Caco-2 (cell line): ENCODE data around the gene CLCF1. TPM values are rescaled to one million over a fixed set of nuclear protein-coding genes. Genes with fewer than 3 reads are reported as not detected.

Experiments
- Bru-seq: library from RNA; stranded (reverse); fragments of 400-500 nt; gene quantifications from one replicate; lab custom pipeline; 2021; lab: Mats Ljungman, UMichigan
- BruChase-seq, 2 experiments: library from RNA; stranded (reverse); fragments of 400-500 nt; gene quantifications; one replicate each; lab custom pipeline; 2021; lab: Mats Ljungman, UMichigan
- BruUV-seq: library from RNA; stranded (reverse); fragments of 400-500 nt; replicated peaks from 2 replicates; lab custom pipeline; 2021; lab: Mats Ljungman, UMichigan
- CTCF ChIA-PET: fragments of 300-600 bp; sonication (Branson Sonifier 250); formaldehyde crosslinking; loops from one replicate; lab custom pipeline; 2022; ENCODE audit warnings: antibody characterized with exemption; lab: Charles Lee
- POLR2A ChIA-PET: fragments of 300-600 bp; sonication (Branson Sonifier 250); formaldehyde crosslinking; loops from one replicate; lab custom pipeline; 2022; ENCODE audit warnings: antibody characterized with exemption; lab: Charles Lee
- DNase-seq, 2 experiments: peaks; one replicate each; pipeline versions ENCODE4 v3.0.0 to v3.0.0-alpha.2; 2020 to 2022
- H3K27me3 ChIP-seq: replicated peaks from 2 replicates; pipeline ENCODE4 v1.6.0; 2011; ENCODE audit warnings: low read length; ENCODE audit not compliant: control insufficient read depth, insufficient read depth
- H3K36me3 ChIP-seq: 2 replicates; pipeline ENCODE4 v1.5.1; 2011; ENCODE audit warnings: low read length; ENCODE audit not compliant: control insufficient read depth, insufficient read depth
- H3K4me1 ChIP-seq: fragments of 250-450 bp; sonication (Bioruptor Pico); 2 replicates; pipeline ENCODE4 v1.5.1; 2020; ENCODE audit warnings: mild to moderate bottlenecking
- H3K4me3 ChIP-seq: 2 replicates; pipeline ENCODE4 v1.5.1; 2011; ENCODE audit warnings: low read depth, mild to moderate bottlenecking, control low read depth, low read length
- H3K9me3 ChIP-seq: fragments of 250-450 bp; sonication (Bioruptor Pico); 2 replicates; pipeline ENCODE4 v1.5.1; 2020; ENCODE audit warnings: mild to moderate bottlenecking, moderate library complexity
- H3K27ac Mint-ChIP-seq: one replicate; pipeline ENCODE4 v1.8.0; 2022; ENCODE audit warnings: mixed read lengths; ENCODE audit not compliant: unreplicated experiment
- H3K27me3 Mint-ChIP-seq: one replicate; pipeline ENCODE4 v1.8.0; 2022; ENCODE audit warnings: mixed read lengths; ENCODE audit not compliant: insufficient read depth, unreplicated experiment
- H3K36me3 Mint-ChIP-seq: one replicate; pipeline ENCODE4 v1.8.0; 2022; ENCODE audit warnings: mild to moderate bottlenecking, mixed read lengths; ENCODE audit not compliant: insufficient read depth, unreplicated experiment
- H3K4me1 Mint-ChIP-seq: one replicate; pipeline ENCODE4 v1.8.0; 2022; ENCODE audit warnings: low read depth, mixed read lengths; ENCODE audit not compliant: unreplicated experiment
- H3K4me3 Mint-ChIP-seq: one replicate; pipeline ENCODE4 v1.8.0; 2022; ENCODE audit warnings: mild to moderate bottlenecking, moderate library complexity, mixed read lengths; ENCODE audit not compliant: unreplicated experiment
- H3K9me3 Mint-ChIP-seq: one replicate; pipeline ENCODE4 v1.8.0; 2022; ENCODE audit warnings: mixed read lengths; ENCODE audit not compliant: unreplicated experiment
- intact Hi-C: fragments of 100-400 bp; cut with micrococcal nuclease; formaldehyde crosslinking; loops from one replicate; pipeline ENCODE4 v1.10.0; 2022; ENCODE audit not compliant: unreplicated experiment
- long read RNA-seq: library from polyadenylated mRNA; stranded (forward); transcript quantifications from one replicate; pipeline ENCODE4 v2.0.0, GENCODE V29; 2022
- total RNA-seq: library from RNA; stranded (reverse); gene quantifications from 2 replicates; pipeline ENCODE4 v1.2.3, GENCODE V29; 2022
- TF ChIP-seq, protein P1 (sequence below), 2 experiments: fragments of 200-600 bp in 1 of 2; IDR thresholded peaks; 1 replicate in 1 of 2; 2 replicates in 1 of 2; pipeline versions ENCODE4 v1.5.1 to v1.8.0; 2011 to 2022; ENCODE audit warnings: antibody characterized with exemption in 1 of 2, control low read depth in 1 of 2, inconsistent platforms in 1 of 2, low read depth in 1 of 2, low read length in 1 of 2, mild to moderate bottlenecking in 1 of 2, moderate library complexity in 1 of 2; ENCODE audit not compliant: insufficient read depth in 1 of 2, severe bottlenecking in 1 of 2, unreplicated experiment in 1 of 2

The CLCF1 gene
- total RNA-seq (4.5 and 5.8 TPM in 2 replicates), Bru-seq, nascent RNA (percentile 60 among the genes with signal in this experiment), BruChase-seq, experiment 1, labeled RNA remaining after a 2-hour chase (percentile 71 among the genes with signal in this experiment), BruChase-seq, experiment 2, labeled RNA remaining after a 6-hour chase (percentile 49 among the genes with signal in this experiment)
- long read RNA-seq, partial matches to known transcripts, result 1 of 11 reads
- long read RNA-seq, other reads (novel, unspliced or antisense), result 5 of 11 reads

- H3K4me1 Mint-ChIP-seq, result no peaks in the 10 kb centered on the region
- peaks cover 8% of the 10 kb centered on the region for H3K36me3 Mint-ChIP-seq
- CTCF ChIA-PET, result interaction anchor here (0.6 to 21.4 kb wide), 16 partner anchors 10 to 1694 kb away, joined by 3 to 775 read pairs (median 9); partner anchors contain the start of genes AIP, POLD4, PPP1CA and RAD9A
- Histone ChIP-seq H3K36me3 (no peaks in the 10 kb centered on the region), H3K27me3 (no peaks in the 10 kb centered on the region), H3K9me3 (no peaks in the 10 kb centered on the region), H3K4me1 (peaks cover 26% of the 10 kb centered on the region), H3K4me3 (peak within 1 kb of the TSS; percentile 86)
- no peaks in the 10 kb centered on the region for H3K27me3 Mint-ChIP-seq
- no peaks in the 10 kb centered on the region for H3K9me3 Mint-ChIP-seq
- no TSS peak for BruUV-seq
- H3K4me3 Mint-ChIP-seq, result peak within 1 kb of the TSS; percentile 95
- peak; percentile 78 to 81 for DNase-seq
- TF ChIP-seq, protein P1, sequence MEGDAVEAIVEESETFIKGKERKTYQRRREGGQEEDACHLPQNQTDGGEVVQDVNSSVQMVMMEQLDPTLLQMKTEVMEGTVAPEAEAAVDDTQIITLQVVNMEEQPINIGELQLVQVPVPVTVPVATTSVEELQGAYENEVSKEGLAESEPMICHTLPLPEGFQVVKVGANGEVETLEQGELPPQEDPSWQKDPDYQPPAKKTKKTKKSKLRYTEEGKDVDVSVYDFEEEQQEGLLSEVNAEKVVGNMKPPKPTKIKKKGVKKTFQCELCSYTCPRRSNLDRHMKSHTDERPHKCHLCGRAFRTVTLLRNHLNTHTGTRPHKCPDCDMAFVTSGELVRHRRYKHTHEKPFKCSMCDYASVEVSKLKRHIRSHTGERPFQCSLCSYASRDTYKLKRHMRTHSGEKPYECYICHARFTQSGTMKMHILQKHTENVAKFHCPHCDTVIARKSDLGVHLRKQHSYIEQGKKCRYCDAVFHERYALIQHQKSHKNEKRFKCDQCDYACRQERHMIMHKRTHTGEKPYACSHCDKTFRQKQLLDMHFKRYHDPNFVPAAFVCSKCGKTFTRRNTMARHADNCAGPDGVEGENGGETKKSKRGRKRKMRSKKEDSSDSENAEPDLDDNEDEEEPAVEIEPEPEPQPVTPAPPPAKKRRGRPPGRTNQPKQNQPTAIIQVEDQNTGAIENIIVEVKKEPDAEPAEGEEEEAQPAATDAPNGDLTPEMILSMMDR (IDR thresholded peaks at IDR 0.05; ENCODE audit: insufficient read depth in 1 of 2, low read depth in 1 of 2, low read length in 1 of 2, severe bottlenecking in 1 of 2, unreplicated experiment in 1 of 2), result no peak
- intact Hi-C loops, result no loop called here
- POLR2A ChIA-PET, result interaction anchor here (0.6 to 2.1 kb wide), 11 partner anchors 17 to 1596 kb away, joined by 3 to 31 read pairs (median 7); partner anchors contain the start of gene POLD4
- H3K27ac Mint-ChIP-seq, result peak within 1 kb of the TSS; percentile 83
Measured at GRCh38 chr11:67372993-67373647, at the start of gene CLCF1. Gene CLCF1 (minus strand): TSS chr11:67373598. CDS start chr11:67373539, 59 bp downstream.

GRCh38 chr11:67422891-67423290, 49.5 kb upstream of the CLCF1 start:
- peak overlapping the region; percentile 37 for H3K27ac Mint-ChIP-seq
- peak overlapping the region; percentile 12 for H3K4me3 Mint-ChIP-seq
- H3K9me3 ChIP-seq, result no peaks in the 10 kb centered on the region
- H3K36me3 Mint-ChIP-seq, result peaks cover 25% of the 10 kb centered on the region
- H3K4me1 ChIP-seq, result peaks cover 13% of the 10 kb centered on the region
- TF ChIP-seq, protein P1 (IDR thresholded peaks at IDR 0.05; ENCODE audit: insufficient read depth in 1 of 2, low read depth in 1 of 2, low read length in 1 of 2, severe bottlenecking in 1 of 2, unreplicated experiment in 1 of 2), result no peak
- no peaks in the 10 kb centered on the region for H3K9me3 Mint-ChIP-seq
- no peaks in the 10 kb centered on the region for H3K36me3 ChIP-seq
- H3K4me1 Mint-ChIP-seq, result peaks cover 25% of the 10 kb centered on the region
- no TSS peak for BruUV-seq
- H3K27me3 ChIP-seq, result no peaks in the 10 kb centered on the region
- no peak for DNase-seq
- CTCF ChIA-PET, result interaction anchor here (0.6 to 2.2 kb wide), 3 partner anchors 20 to 580 kb away, joined by 3 to 11 read pairs (median 3); partner anchors contain the start of genes CORO1B and PPP1CA
- POLR2A ChIA-PET, result interaction anchor here (0.6 kb wide), 1 partner anchor 753 kb away, joined by 3 read pairs; no protein-coding TSS in a partner anchor
- intact Hi-C loops, result no loop called here
- H3K4me3 ChIP-seq, result no peak overlapping the region
- no peaks in the 10 kb centered on the region for H3K27me3 Mint-ChIP-seq
